ENCODE results near the gene PLXNA4.

Gene PLXNA4

GRCh38 chr7:132076301-132077035, 499.8 kb downstream of the PLXNA4 start:
- Histone ChIP-seq H3K36me3 (replicated peaks; ENCODE audit: low read depth, low read length) (no peaks in the 10 kb centered on the region), H3K4me2 (ENCODE audit: low read length) (no peak overlapping the region), H2AFZ (ENCODE audit: low read depth, low read length) (no peak overlapping the region), H3K79me2 (ENCODE audit: low read length) (no peaks in the 10 kb centered on the region), H4K20me1 (ENCODE audit: insufficient read depth, low read length) (no peaks in the 10 kb centered on the region), H3K4me1 (ENCODE audit: low read length) (no peaks in the 10 kb centered on the region), H3K27ac (ENCODE audit: low read length) (no peak overlapping the region), H3K27me3 (ENCODE audit: low read depth, low read length) (peaks cover 19% of the 10 kb centered on the region), H3K4me3 (ENCODE audit: low read length) (no peak overlapping the region), H3K9me3 (ENCODE audit: insufficient read depth, low read length) (no peaks in the 10 kb centered on the region), H3K9ac (ENCODE audit: low read length) (no peak overlapping the region)
- TF ChIP-seq EZH2phosphoT487 (IDR thresholded peaks at IDR 0.05; ENCODE audit: low read depth), result no peak

GRCh38 chr7:132075515-132075914, 500.8 kb downstream of the PLXNA4 start:
- H3K27ac ChIP-seq (ENCODE audit: low read length), result no peak overlapping the region
- no peaks in the 10 kb centered on the region for H3K9me3 ChIP-seq (ENCODE audit: insufficient read depth, low read length)
- H3K79me2 ChIP-seq (ENCODE audit: low read length), result no peaks in the 10 kb centered on the region
- H4K20me1 ChIP-seq (ENCODE audit: insufficient read depth, low read length), result no peaks in the 10 kb centered on the region
- H3K4me3 ChIP-seq (ENCODE audit: low read length), result no peak overlapping the region
- H3K36me3 ChIP-seq (replicated peaks; ENCODE audit: low read depth, low read length), result no peaks in the 10 kb centered on the region
- no peak overlapping the region for H2AFZ ChIP-seq (ENCODE audit: low read depth, low read length)
- H3K4me2 ChIP-seq (ENCODE audit: low read length), result no peak overlapping the region
- no peaks in the 10 kb centered on the region for H3K4me1 ChIP-seq (ENCODE audit: low read length)
- no peak for TF ChIP-seq CTCF (IDR thresholded peaks at IDR 0.05; ENCODE audit: low read depth, low read length)
- TF ChIP-seq EZH2phosphoT487 (IDR thresholded peaks at IDR 0.05; ENCODE audit: low read depth), result no peak
- H3K9ac ChIP-seq (ENCODE audit: low read length), result no peak overlapping the region
- peaks cover 11% of the 10 kb centered on the region for H3K27me3 ChIP-seq (ENCODE audit: low read depth, low read length)

GRCh38 chr7:132073920-132074589, 502.2 kb downstream of the PLXNA4 start:
- Histone ChIP-seq H3K27me3 (ENCODE audit: low read depth, low read length) (peaks cover 9% of the 10 kb centered on the region), H2AFZ (ENCODE audit: low read depth, low read length) (no peak overlapping the region), H3K4me2 (ENCODE audit: low read length) (no peak overlapping the region), H3K36me3 (replicated peaks; ENCODE audit: low read depth, low read length) (no peaks in the 10 kb centered on the region), H3K4me1 (ENCODE audit: low read length) (no peaks in the 10 kb centered on the region), H3K9ac (ENCODE audit: low read length) (no peak overlapping the region), H3K4me3 (ENCODE audit: low read length) (no peak overlapping the region), H3K9me3 (ENCODE audit: insufficient read depth, low read length) (no peaks in the 10 kb centered on the region), H3K27ac (ENCODE audit: low read length) (no peak overlapping the region), H4K20me1 (ENCODE audit: insufficient read depth, low read length) (no peaks in the 10 kb centered on the region), H3K79me2 (ENCODE audit: low read length) (no peaks in the 10 kb centered on the region)
- TF ChIP-seq EZH2phosphoT487 (IDR thresholded peaks at IDR 0.05; ENCODE audit: low read depth) (no peak), CTCF (IDR thresholded peaks at IDR 0.05; ENCODE audit: low read depth, low read length) (no peak)
